HG03066 (cell line): ENCODE measurements around the gene IL12B.
"Not testable (repeated sequence)": the region's sequence is repeated elsewhere in the genome, so short reads cannot be mapped to it uniquely, and the experiment has no call there.

ENCODE experiments used
- ATAC-seq: cut with Tn5 transposase; IDR thresholded peaks from one replicate; pipeline ENCODE4 v1.9.1; 2021; ENCODE audit warnings: low read depth; ENCODE audit not compliant: unreplicated experiment

The IL12B gene

GRCh38 chr5:159330131-159330800 lies at the start of gene IL12B:
Gene IL12B, minus strand, starts transcription at chr5:159330487. Its CDS starts 3,705 bp downstream, at chr5:159326782.
- ATAC-seq, result no peak

GRCh38 chr5:159377653-159378052 lies 47.4 kb upstream of the IL12B start:
- ATAC-seq, result no peak

- ATAC-seq, result not testable (repeated sequence)
Measured at GRCh38 chr5:159367866-159368265, 37.6 kb upstream of the IL12B start.

- ATAC-seq, result not testable (repeated sequence)
Measured at GRCh38 chr5:159366776-159367175, 36.5 kb upstream of the IL12B start.

- no peak for ATAC-seq
Measured at GRCh38 chr5:159362220-159362619, 31.9 kb upstream of the IL12B start.

- not testable (repeated sequence) for ATAC-seq
Measured at GRCh38 chr5:159359871-159360270, 29.6 kb upstream of the IL12B start.

- ATAC-seq, result no peak
Measured at GRCh38 chr5:159359408-159359807, 29.1 kb upstream of the IL12B start.

GRCh38 chr5:159353661-159354252 lies 23.5 kb upstream of the IL12B start:
- ATAC-seq, result no peak

GRCh38 chr5:159350644-159351043 lies 20.4 kb upstream of the IL12B start:
- not testable (repeated sequence) for ATAC-seq

- ATAC-seq, result not testable (repeated sequence)
Measured at GRCh38 chr5:159350216-159350615, 19.9 kb upstream of the IL12B start.

GRCh38 chr5:159345861-159346260 lies 15.6 kb upstream of the IL12B start:
- no peak for ATAC-seq

- ATAC-seq, result no peak
Measured at GRCh38 chr5:159345336-159345735, 15.0 kb upstream of the IL12B start.

- no peak for ATAC-seq
Measured at GRCh38 chr5:159343295-159344094, 13.2 kb upstream of the IL12B start.

- no peak for ATAC-seq
Measured at GRCh38 chr5:159342840-159343239, 12.6 kb upstream of the IL12B start.

- no peak for ATAC-seq
Measured at GRCh38 chr5:159341906-159342310, 11.6 kb upstream of the IL12B start.

GRCh38 chr5:159341145-159341544 lies 10.9 kb upstream of the IL12B start:
- no peak for ATAC-seq

GRCh38 chr5:159340511-159340910 lies 10.2 kb upstream of the IL12B start:
- ATAC-seq, result no peak

GRCh38 chr5:159339460-159339859 lies 9.2 kb upstream of the IL12B start:
- no peak for ATAC-seq

GRCh38 chr5:159338118-159338517 lies 7.8 kb upstream of the IL12B start:
- no peak for ATAC-seq

- no peak for ATAC-seq
Measured at GRCh38 chr5:159337016-159337955, 7.0 kb upstream of the IL12B start.
